ENCODE results near the gene GXYLT2. TPM values are rescaled to one million over a fixed set of nuclear protein-coding genes. Genes with fewer than 3 reads are reported as not detected.
"Not testable (repeated sequence)": the region's sequence is repeated elsewhere in the genome, so short reads cannot be mapped to it uniquely, and the experiment has no call there.

GXYLT2 gene
- total and polyA plus RNA-seq, 4 donors: 1.9 to 46.4 (median 11.5) TPM

DNA sequence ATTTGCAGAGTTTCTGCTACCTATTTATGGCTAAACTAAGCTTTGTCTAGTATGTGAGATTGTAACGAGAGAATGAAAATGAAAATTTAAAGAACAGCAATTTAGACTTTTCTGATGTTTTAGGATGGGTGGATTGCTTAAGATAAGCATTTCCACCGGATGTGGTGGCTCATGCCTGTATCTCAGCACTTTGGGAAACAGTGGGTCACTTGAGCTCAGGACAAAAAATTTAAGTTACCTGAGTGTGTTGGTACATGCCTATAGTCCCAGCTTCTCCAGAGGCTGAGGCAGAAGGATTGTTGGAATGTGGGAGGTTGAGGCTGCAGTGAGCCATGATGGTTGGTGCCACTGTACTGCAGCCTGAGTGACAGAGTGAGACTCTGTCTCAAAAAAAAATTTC lies 112.1 kb downstream of the GXYLT2 start:
- H3K4me1 ChIP-seq (ENCODE audit: control insufficient read depth in 1 of 2, insufficient read depth in 2 of 2, low read length in 2 of 2): peaks cover 0 to 4% of the 10 kb centered on the region in 2 donors
- WGBS, 2 donors: 30 to 38% methylated on average over 2 of the region's 2 CpGs
- DNase-seq: no peak
- intact Hi-C loops (cut with DNase I): loop anchor here (5.0 to 10.0 kb wide), 3 partner anchors 55 to 153 kb away; partner anchors contain the start of gene SHQ1 (in 1 of the 2)
- no peaks in the 10 kb centered on the region for H3K9me3 ChIP-seq (ENCODE audit: control insufficient read depth, low read length)
- no peak overlapping the region for H3K4me3 ChIP-seq (ENCODE audit: low read length in 2 of 2)
- ATAC-seq (ENCODE audit: low FRiP score): no peak
- H3K36me3 ChIP-seq (ENCODE audit: control insufficient read depth in 1 of 2, insufficient read depth in 2 of 2, low read length in 1 of 2): peaks cover 0 to 2% of the 10 kb centered on the region in 2 donors
- H3K27ac ChIP-seq (ENCODE audit: low read depth in 1 of 2, low read length in 2 of 2): no peak overlapping the region
- no peaks in the 10 kb centered on the region for H3K27me3 ChIP-seq (ENCODE audit: control insufficient read depth in 1 of 2, insufficient read depth in 2 of 2, low read length in 1 of 2)

DNA sequence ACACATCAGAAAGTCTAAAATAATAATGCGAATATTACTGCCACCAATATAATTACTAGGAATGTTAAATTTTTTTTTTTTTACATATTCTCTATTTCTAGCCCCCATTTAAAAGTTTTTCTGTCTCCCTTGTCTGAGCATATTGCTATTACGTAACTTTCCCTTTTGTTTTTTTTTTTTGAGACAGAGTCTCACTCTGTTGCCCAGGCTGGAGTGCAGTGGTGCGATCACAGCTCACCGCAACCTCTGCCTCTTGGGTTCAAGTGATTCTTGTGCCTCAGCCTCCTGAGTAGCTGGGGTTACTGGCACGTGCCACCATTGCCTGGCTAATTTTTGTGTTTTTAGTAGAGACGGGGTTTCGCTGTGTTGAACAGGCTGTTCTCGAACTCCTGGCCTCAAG lies 115.2 kb downstream of the GXYLT2 start:
- intact Hi-C loops (cut with DNase I); H3K4me1 ChIP-seq (ENCODE audit: control insufficient read depth in 1 of 2, insufficient read depth in 2 of 2, low read length in 2 of 2); H3K9me3 ChIP-seq (ENCODE audit: control insufficient read depth, low read length); DNase-seq; H3K36me3 ChIP-seq (ENCODE audit: control insufficient read depth in 1 of 2, insufficient read depth in 2 of 2, low read length in 1 of 2); ATAC-seq (ENCODE audit: low FRiP score); H3K27ac ChIP-seq (ENCODE audit: low read depth in 1 of 2, low read length in 2 of 2); H3K4me3 ChIP-seq (ENCODE audit: low read length in 2 of 2); H3K27me3 ChIP-seq (ENCODE audit: control insufficient read depth in 1 of 2, insufficient read depth in 2 of 2, low read length in 1 of 2): not testable (repeated sequence)
- WGBS, 2 donors: 77 to 88% methylated on average over 8 of the region's 8 CpGs

DNA sequence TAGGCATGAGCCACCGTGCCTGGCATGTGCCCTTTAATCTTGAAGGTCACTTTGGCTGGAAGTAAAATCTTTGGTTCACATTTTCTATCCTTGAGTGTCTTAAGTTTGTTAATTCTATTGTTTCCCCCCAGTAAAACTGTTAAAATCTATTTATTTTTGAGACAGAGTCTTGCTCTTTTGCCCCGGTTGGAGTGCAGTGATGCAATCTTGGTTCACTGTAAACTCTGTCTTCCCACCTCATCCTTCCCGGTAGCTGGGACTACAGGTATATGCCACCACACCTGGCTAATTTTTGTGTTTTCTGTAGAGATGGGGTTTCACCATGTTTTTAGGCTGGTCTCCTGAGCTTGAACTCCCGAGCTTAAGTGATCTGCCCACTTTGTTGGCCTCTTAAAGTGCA lies 116.5 kb downstream of the GXYLT2 start:
- ATAC-seq (ENCODE audit: low FRiP score) (no peak), DNase-seq (no peak)
- no peak overlapping the region for H3K4me3 ChIP-seq (ENCODE audit: low read length in 2 of 2)
- WGBS, 2 donors: 63 to 75% methylated on average over 4 of the region's 4 CpGs
- peaks cover 0 to 4% of the 10 kb centered on the region in 2 donors for H3K4me1 ChIP-seq (ENCODE audit: control insufficient read depth in 1 of 2, insufficient read depth in 2 of 2, low read length in 2 of 2)
- no peak overlapping the region for H3K27ac ChIP-seq (ENCODE audit: low read depth in 1 of 2, low read length in 2 of 2)
- no peaks in the 10 kb centered on the region for H3K27me3 ChIP-seq (ENCODE audit: control insufficient read depth in 1 of 2, insufficient read depth in 2 of 2, low read length in 1 of 2)
- intact Hi-C loops (cut with DNase I): no loop called here
- H3K9me3 ChIP-seq (ENCODE audit: control insufficient read depth, low read length): no peaks in the 10 kb centered on the region
- peaks cover 0 to 5% of the 10 kb centered on the region in 2 donors for H3K36me3 ChIP-seq (ENCODE audit: control insufficient read depth in 1 of 2, insufficient read depth in 2 of 2, low read length in 1 of 2)

DNA sequence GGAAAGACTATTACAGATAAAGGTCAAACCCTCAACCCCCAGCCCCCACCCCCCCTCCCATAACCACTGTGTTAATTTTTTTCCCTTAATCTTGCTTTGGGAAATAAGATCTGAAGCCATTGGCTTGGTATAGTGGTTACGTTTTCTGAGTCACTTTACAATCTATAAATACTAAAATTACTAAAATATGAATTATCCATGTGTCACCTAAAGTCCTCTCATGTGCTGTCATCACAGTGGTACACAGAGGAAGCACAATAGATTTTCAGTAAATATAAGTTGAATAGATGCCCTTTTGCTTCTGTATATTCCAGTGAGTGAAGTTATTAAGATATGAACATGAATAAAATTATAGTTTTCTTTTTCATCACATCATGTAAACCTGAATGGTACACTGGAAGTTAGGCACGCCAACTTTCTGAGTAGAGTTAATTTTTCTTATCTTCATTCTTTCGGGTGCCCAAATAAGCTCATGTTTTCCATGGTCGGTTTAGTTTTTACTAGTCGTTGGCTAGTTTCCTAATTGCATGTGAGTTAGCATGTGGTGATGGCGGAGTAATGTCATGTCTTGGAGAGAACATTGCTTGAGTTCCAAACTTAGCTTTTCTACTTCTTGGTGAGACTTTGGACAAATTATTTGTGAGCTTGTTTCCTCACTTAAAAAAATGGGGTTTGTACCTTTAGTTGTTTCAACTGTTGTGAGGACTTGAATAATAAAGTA lies 120.3 kb downstream of the GXYLT2 start:
- Histone ChIP-seq H3K36me3 (ENCODE audit: control insufficient read depth in 1 of 2, insufficient read depth in 2 of 2, low read length in 1 of 2) (peaks cover 0 to 3% of the 10 kb centered on the region in 2 donors), H3K4me1 (ENCODE audit: control insufficient read depth in 1 of 2, insufficient read depth in 2 of 2, low read length in 2 of 2) (no peaks in the 10 kb centered on the region), H3K9me3 (ENCODE audit: control insufficient read depth, low read length) (no peaks in the 10 kb centered on the region), H3K27ac (ENCODE audit: low read depth in 1 of 2, low read length in 2 of 2) (no peak overlapping the region), H3K27me3 (ENCODE audit: control insufficient read depth in 1 of 2, insufficient read depth in 2 of 2, low read length in 1 of 2) (no peaks in the 10 kb centered on the region), H3K4me3 (ENCODE audit: low read length in 2 of 2) (no peak overlapping the region)
- DNase-seq (no peak), ATAC-seq (ENCODE audit: low FRiP score) (no peak)
- intact Hi-C loops (cut with DNase I): no loop called here
- WGBS, 2 donors: 9 to 10% methylated on average over 6 of the region's 6 CpGs

DNA sequence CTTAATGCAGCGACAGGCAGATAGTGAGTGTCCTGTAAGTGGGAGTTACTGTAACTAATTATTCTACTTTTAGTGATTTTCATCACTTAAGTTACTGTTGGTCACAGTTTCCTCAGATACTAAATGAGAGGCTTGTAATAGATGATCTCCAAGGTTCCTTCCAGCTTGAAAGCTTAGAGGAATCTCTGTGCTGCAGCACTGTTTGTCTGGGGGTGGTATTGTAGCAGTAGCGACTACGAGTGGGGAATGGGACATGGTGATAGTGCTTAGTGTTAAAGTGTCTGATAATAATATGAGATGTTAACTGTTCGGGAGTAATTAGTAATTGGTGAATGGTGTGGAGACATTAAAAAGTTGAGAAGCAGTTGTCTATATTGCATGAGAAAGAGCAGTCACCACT lies 121.2 kb downstream of the GXYLT2 start:
- no peak for DNase-seq
- Histone ChIP-seq H3K4me3 (ENCODE audit: low read length in 2 of 2) (no peak overlapping the region), H3K36me3 (ENCODE audit: control insufficient read depth in 1 of 2, insufficient read depth in 2 of 2, low read length in 1 of 2) (peaks cover 0 to 3% of the 10 kb centered on the region in 2 donors), H3K4me1 (ENCODE audit: control insufficient read depth in 1 of 2, insufficient read depth in 2 of 2, low read length in 2 of 2) (no peaks in the 10 kb centered on the region), H3K27me3 (ENCODE audit: control insufficient read depth in 1 of 2, insufficient read depth in 2 of 2, low read length in 1 of 2) (no peaks in the 10 kb centered on the region), H3K27ac (ENCODE audit: low read depth in 1 of 2, low read length in 2 of 2) (no peak overlapping the region), H3K9me3 (ENCODE audit: control insufficient read depth, low read length) (no peaks in the 10 kb centered on the region)
- 66 to 74% methylated on average over 4 of the region's 4 CpGs for WGBS, 2 donors
- intact Hi-C loops (cut with DNase I): no loop called here
- ATAC-seq (ENCODE audit: low FRiP score): no peak

DNA sequence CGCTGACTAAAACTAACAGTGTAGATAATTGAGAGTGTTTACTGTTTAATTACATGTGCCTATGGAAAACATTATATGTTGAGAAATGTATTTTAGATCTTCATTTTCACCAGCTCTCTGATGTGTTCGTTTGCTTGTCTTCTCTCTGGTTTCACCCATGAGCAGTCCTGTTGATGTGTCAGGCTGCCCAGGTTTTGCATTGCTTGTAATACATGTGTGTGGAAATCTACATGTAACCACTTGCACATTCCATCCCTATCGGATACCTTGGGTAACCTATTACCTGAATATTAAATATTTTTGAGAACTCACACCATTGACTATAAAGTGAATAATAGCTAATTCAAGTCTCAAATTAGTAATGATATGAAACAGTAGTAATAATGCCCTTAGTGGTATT lies 121.9 kb downstream of the GXYLT2 start:
- no peaks in the 10 kb centered on the region for H3K4me1 ChIP-seq (ENCODE audit: control insufficient read depth in 1 of 2, insufficient read depth in 2 of 2, low read length in 2 of 2)
- intact Hi-C loops (cut with DNase I): no loop called here
- ATAC-seq (ENCODE audit: low FRiP score) (no peak), DNase-seq (no peak)
- H3K27ac ChIP-seq (ENCODE audit: low read depth in 1 of 2, low read length in 2 of 2): no peak overlapping the region
- 68 to 75% methylated on average over 3 of the region's 3 CpGs for WGBS, 2 donors
- peaks cover 0 to 3% of the 10 kb centered on the region in 2 donors for H3K36me3 ChIP-seq (ENCODE audit: control insufficient read depth in 1 of 2, insufficient read depth in 2 of 2, low read length in 1 of 2)
- H3K27me3 ChIP-seq (ENCODE audit: control insufficient read depth in 1 of 2, insufficient read depth in 2 of 2, low read length in 1 of 2): no peaks in the 10 kb centered on the region
- no peaks in the 10 kb centered on the region for H3K9me3 ChIP-seq (ENCODE audit: control insufficient read depth, low read length)
- no peak overlapping the region for H3K4me3 ChIP-seq (ENCODE audit: low read length in 2 of 2)

DNA sequence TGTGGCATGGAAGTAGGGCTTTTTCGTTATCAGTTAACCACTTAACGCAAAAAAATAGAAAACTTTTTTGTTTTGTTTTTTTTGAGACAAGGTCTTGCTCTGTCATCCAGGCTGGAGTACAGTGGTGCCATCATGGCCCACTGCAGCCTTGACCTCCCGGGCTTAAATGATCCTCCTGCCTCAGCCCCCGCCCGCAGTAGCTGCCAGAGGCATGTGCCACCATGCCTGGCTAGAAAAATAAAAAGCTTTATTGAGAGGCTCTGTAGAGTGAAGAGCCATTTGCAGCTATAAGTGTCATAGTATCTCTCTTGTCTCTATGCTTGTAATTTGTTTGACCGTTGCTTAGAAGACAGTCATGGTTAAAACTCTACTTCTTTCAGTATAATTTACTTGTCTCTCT lies 122.3 kb downstream of the GXYLT2 start:
- intact Hi-C loops (cut with DNase I): no loop called here
- ATAC-seq (ENCODE audit: low FRiP score): no peak
- no peak overlapping the region for H3K27ac ChIP-seq (ENCODE audit: low read depth in 1 of 2, low read length in 2 of 2)
- no peaks in the 10 kb centered on the region for H3K27me3 ChIP-seq (ENCODE audit: control insufficient read depth in 1 of 2, insufficient read depth in 2 of 2, low read length in 1 of 2)
- WGBS, 2 donors: 81 to 90% methylated on average over 6 of the region's 6 CpGs
- peaks cover 0 to 3% of the 10 kb centered on the region in 2 donors for H3K36me3 ChIP-seq (ENCODE audit: control insufficient read depth in 1 of 2, insufficient read depth in 2 of 2, low read length in 1 of 2)
- H3K4me1 ChIP-seq (ENCODE audit: control insufficient read depth in 1 of 2, insufficient read depth in 2 of 2, low read length in 2 of 2): no peaks in the 10 kb centered on the region
- no peaks in the 10 kb centered on the region for H3K9me3 ChIP-seq (ENCODE audit: control insufficient read depth, low read length)
- DNase-seq: no peak
- no peak overlapping the region for H3K4me3 ChIP-seq (ENCODE audit: low read length in 2 of 2)

DNA sequence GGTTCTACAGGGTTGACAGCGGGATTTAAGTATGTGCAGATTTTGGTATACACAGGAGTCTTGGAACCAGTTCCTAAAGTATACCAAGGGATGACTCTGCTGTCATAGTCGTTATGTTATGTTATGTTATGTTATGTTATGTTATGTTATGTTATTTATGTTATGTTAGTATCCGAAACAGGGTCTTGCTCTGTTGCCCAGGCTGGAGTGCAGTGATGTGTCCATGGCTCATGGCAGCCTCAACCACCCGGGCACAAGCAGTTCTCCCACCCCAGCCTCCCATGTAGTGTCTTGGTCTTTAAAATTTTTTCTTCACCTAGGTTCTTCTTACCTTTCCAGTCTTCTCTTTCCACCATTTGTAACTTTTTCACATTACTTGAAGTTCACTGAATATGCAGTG lies 130.5 kb downstream of the GXYLT2 start:
- Histone ChIP-seq H3K36me3 (ENCODE audit: control insufficient read depth in 1 of 2, insufficient read depth in 2 of 2, low read length in 1 of 2) (no peaks in the 10 kb centered on the region), H3K9me3 (ENCODE audit: control insufficient read depth, low read length) (no peaks in the 10 kb centered on the region), H3K27ac (ENCODE audit: low read depth in 1 of 2, low read length in 2 of 2) (no peak overlapping the region), H3K4me1 (ENCODE audit: control insufficient read depth in 1 of 2, insufficient read depth in 2 of 2, low read length in 2 of 2) (no peaks in the 10 kb centered on the region), H3K27me3 (ENCODE audit: control insufficient read depth in 1 of 2, insufficient read depth in 2 of 2, low read length in 1 of 2) (no peaks in the 10 kb centered on the region), H3K4me3 (ENCODE audit: low read length in 2 of 2) (no peak overlapping the region)
- 89 to 92% methylated on average over 4 of the region's 4 CpGs for WGBS, 2 donors
- ATAC-seq (ENCODE audit: low FRiP score): no peak
- no peak for DNase-seq
- intact Hi-C loops (cut with DNase I): no loop called here

DNA sequence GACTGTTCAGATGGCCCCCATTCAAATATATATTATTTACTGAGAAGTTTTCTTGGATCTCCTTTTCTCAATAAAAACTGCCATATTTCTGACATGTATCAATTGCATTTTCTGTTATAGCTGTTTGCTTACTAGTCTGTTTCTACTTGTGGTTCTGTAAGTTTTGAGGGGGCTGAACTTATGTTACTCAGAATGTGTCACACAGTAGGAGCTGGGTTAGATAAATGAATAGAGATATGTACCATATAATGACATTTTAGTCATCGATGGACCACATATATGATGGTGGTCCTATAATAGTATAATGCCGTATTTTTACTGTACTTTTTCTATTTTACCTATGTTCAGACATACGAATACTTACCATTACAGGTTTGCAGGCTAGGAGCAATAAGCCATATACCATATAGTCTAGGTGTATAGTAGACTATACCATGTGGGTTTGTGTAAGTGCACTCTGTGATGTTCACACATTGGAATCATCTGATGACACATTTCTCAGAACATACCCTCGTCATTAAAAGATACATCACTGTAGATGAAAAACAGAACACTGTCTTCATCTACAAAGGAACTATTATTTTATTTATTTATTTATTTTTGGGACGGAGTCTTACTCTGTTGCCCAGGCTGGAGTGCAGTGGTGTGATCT lies 131.1 kb downstream of the GXYLT2 start:
- Histone ChIP-seq H3K27me3 (ENCODE audit: control insufficient read depth in 1 of 2, insufficient read depth in 2 of 2, low read length in 1 of 2) (no peaks in the 10 kb centered on the region), H3K27ac (ENCODE audit: low read depth in 1 of 2, low read length in 2 of 2) (no peak overlapping the region), H3K36me3 (ENCODE audit: control insufficient read depth in 1 of 2, insufficient read depth in 2 of 2, low read length in 1 of 2) (no peaks in the 10 kb centered on the region), H3K4me1 (ENCODE audit: control insufficient read depth in 1 of 2, insufficient read depth in 2 of 2, low read length in 2 of 2) (no peaks in the 10 kb centered on the region), H3K4me3 (ENCODE audit: low read length in 2 of 2) (no peak overlapping the region), H3K9me3 (ENCODE audit: control insufficient read depth, low read length) (no peaks in the 10 kb centered on the region)
- no peak for ATAC-seq (ENCODE audit: low FRiP score)
- intact Hi-C loops (cut with DNase I): no loop called here
- DNase-seq: no peak
- WGBS, 2 donors: 74 to 96% methylated on average over 5 of the region's 5 CpGs

Measured in aorta (tissue), 5 donors.